Mucosa of rectum (tissue), 2 donors: ENCODE results near the gene TMPRSS15.

Source experiments
- H3K27ac ChIP-seq, 2 donors: one replicate each; pipeline ENCODE4 v1.7.0; 2013; ENCODE audit warnings: inconsistent platforms in 2 of 2, low read depth in 2 of 2, low read length in 2 of 2
- H3K27me3 ChIP-seq, 2 donors: one replicate each; pipeline ENCODE4 v1.7.0; 2013; ENCODE audit warnings: low read length in 2 of 2; ENCODE audit not compliant: control insufficient read depth in 2 of 2, insufficient read depth in 2 of 2
- H3K36me3 ChIP-seq, 2 donors: one replicate each; pipeline ENCODE4 v1.7.0; 2013; ENCODE audit warnings: low read length in 2 of 2; ENCODE audit not compliant: control insufficient read depth in 2 of 2, insufficient read depth in 2 of 2
- H3K4me1 ChIP-seq, 2 donors: one replicate each; pipeline ENCODE4 v1.7.0; 2013; ENCODE audit warnings: low read length in 2 of 2, mild to moderate bottlenecking in 1 of 2; ENCODE audit not compliant: control insufficient read depth in 2 of 2, insufficient read depth in 2 of 2
- H3K4me3 ChIP-seq, 2 donors: one replicate each; pipeline ENCODE4 v1.7.0; 2013; ENCODE audit warnings: low read length in 2 of 2
- H3K9ac ChIP-seq, 2 donors: one replicate each; pipeline ENCODE4 v1.7.0; 2013; ENCODE audit warnings: low read length in 2 of 2, low read depth in 1 of 2, mild to moderate bottlenecking in 1 of 2
- H3K9me3 ChIP-seq, 2 donors: one replicate each; pipeline ENCODE4 v1.7.0; 2013; ENCODE audit warnings: low read length in 2 of 2; ENCODE audit not compliant: control insufficient read depth in 2 of 2
- donor health status: healthy.
- donor health status: Normal muscosa, but diverticular disease.

The TMPRSS15 gene

DNA sequence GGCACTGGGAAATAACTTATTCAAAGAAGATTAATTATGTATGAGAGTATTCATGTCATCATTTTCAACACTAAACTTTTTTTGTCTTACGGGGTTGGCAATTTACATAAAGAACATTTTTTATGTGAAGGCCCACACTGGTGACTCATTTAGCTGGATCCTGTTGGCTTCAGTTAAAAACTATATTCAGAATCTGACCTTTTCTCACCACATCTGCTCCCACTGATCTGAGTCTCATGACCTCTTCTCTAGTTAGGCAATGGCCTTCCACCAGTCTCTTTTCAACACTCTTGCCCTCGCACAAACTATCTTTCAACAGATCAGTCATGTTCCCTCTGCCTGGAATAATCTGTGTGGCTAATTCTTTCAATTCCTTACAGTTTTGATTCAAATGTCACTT is 53.4 kb downstream of the TMPRSS15 start:
- Histone ChIP-seq H3K9me3 (peaks cover 0 to 3% of the 10 kb centered on the region in 2 donors), H3K27me3 (no peaks in the 10 kb centered on the region), H3K4me3 (no peak overlapping the region), H3K9ac (no peak overlapping the region), H3K27ac (no peak overlapping the region), H3K4me1 (no peaks in the 10 kb centered on the region), H3K36me3 (no peaks in the 10 kb centered on the region)

DNA sequence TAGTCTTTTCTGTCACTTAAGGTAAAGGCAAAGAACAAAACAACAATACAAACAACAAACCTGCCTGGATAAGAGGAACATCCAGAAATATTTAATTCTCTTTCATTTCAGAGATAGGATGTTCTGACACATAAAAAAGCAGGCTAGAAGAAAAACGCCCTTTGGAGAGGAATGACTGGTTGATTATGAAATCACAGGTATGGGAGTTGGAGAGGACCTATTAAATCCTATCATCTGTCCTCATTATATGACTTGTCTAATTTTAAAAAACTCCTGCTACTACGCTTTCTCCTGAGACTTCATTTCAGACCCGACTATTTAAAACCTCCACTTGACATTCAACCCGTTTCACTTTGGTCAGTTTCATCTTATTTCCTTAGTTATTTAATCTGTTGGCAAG is 54.1 kb downstream of the TMPRSS15 start:
- no peak overlapping the region for H3K4me3 ChIP-seq

DNA sequence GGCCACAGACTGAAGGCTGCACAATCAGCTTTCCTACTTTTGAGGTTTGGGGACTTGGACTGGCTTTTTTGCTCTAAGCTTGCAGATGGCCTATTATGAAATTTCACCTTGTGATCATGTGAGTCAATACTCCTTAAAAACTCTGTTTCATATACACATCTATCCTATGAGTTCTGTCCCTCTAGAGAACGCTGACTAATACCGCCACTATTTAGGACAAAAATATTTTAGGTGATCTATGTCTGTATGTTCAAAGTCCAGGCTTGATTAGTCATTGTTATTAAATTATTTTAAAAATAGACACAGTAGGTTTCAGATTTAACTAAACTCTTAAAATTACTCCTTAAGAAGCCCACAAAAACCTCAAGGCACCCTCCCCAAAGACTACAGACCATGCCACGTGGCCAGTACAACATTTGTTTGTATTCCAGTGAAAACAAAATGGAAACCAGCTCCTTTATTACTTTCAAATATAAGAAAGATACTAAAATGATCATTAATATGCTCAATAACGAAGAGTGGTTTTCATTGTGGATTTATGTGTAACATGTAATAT is 63.1 kb downstream of the TMPRSS15 start:
- Histone ChIP-seq H3K27ac (no peak overlapping the region), H3K4me3 (no peak overlapping the region), H3K36me3 (no peaks in the 10 kb centered on the region), H3K27me3 (no peaks in the 10 kb centered on the region), H3K9me3 (no peaks in the 10 kb centered on the region), H3K4me1 (no peaks in the 10 kb centered on the region), H3K9ac (no peak overlapping the region)

More for the DNA sequence above, 54.1 kb downstream of the TMPRSS15 start:
- H3K27me3 ChIP-seq = no peaks in the 10 kb centered on the region
- no peaks in the 10 kb centered on the region for H3K36me3 ChIP-seq
- peaks cover 0 to 3% of the 10 kb centered on the region in 2 donors for H3K9me3 ChIP-seq
- H3K27ac ChIP-seq = no peak overlapping the region
- H3K9ac ChIP-seq = no peak overlapping the region
- H3K4me1 ChIP-seq = no peaks in the 10 kb centered on the region

DNA sequence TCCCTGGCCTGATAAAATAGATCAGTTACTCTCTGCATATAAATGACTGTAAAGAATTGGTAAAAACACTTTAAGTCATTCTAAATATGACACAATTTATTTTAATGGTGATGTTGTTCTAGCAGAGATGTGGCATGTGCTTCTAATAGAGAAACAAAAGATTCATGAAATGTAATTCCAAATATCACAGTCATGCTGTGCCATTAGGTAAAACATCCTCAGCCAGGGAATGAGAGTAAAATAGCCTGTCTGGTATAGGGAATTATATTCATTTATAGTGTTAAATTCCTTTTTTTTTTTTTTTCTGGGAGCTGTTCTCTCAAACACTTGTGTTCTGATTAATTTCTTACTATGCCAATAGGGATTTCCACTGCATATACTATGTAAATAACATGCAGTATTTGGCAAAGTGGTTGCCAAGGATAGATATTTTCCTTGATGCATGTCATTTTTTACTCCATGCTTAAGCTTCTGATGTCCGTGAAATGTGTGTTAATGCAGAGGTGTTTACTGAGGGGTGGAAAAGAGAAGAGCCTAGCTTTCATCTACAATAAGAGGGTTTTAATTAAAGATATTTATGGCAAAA is 67.8 kb downstream of the TMPRSS15 start:
- H3K9ac ChIP-seq = no peak overlapping the region
- no peak overlapping the region for H3K27ac ChIP-seq
- H3K27me3 ChIP-seq = no peaks in the 10 kb centered on the region
- H3K4me1 ChIP-seq = no peaks in the 10 kb centered on the region
- no peak overlapping the region for H3K4me3 ChIP-seq
- no peaks in the 10 kb centered on the region for H3K36me3 ChIP-seq
- H3K9me3 ChIP-seq = no peaks in the 10 kb centered on the region

DNA sequence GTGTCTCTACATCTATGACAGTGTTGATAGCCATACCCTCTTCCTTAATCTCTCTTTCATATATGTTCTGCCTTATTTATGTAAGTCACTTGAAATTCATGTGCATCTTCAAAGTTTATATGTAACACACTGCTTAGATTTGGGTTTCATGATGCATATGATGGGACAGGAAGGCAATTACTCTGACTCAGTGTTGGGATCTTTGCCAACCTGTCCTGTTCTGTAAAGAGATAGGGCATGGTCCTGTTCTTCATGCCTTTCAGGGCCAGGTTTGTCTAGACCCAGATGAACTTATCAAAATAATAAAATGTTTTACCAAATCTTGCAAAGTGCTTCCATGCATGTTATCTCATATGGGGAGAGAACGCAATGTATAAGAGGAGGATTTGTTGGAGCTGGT is 69.5 kb downstream of the TMPRSS15 start:
- Histone ChIP-seq H3K9ac (no peak overlapping the region), H3K27me3 (no peaks in the 10 kb centered on the region), H3K36me3 (no peaks in the 10 kb centered on the region), H3K9me3 (no peaks in the 10 kb centered on the region), H3K4me1 (no peaks in the 10 kb centered on the region), H3K27ac (no peak overlapping the region), H3K4me3 (no peak overlapping the region)

DNA sequence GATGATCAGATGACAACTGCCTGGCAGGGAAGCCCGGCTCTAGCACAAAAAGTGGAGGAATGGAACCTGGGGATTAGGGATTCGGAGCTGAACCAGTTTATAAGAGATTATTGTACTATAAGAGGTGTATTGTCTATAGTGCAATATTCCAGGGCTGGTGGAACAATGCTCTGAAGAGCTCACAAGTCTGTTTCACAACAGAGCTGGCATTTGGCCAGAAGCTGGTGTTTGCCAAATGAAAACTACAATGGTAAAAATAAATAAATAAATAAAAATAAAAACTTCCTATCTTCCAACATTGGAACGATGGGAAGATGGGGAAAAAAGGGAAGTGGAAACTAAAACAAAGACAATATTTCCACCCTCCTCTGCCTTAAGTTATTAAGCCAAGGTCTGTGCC is 85.4 kb downstream of the TMPRSS15 start:
- no peaks in the 10 kb centered on the region for H3K36me3 ChIP-seq
- no peaks in the 10 kb centered on the region for H3K27me3 ChIP-seq
- H3K9ac ChIP-seq = no peak overlapping the region
- H3K9me3 ChIP-seq = peaks cover 0 to 2% of the 10 kb centered on the region in 2 donors
- no peaks in the 10 kb centered on the region for H3K4me1 ChIP-seq
- H3K4me3 ChIP-seq = no peak overlapping the region
- H3K27ac ChIP-seq = no peak overlapping the region

DNA sequence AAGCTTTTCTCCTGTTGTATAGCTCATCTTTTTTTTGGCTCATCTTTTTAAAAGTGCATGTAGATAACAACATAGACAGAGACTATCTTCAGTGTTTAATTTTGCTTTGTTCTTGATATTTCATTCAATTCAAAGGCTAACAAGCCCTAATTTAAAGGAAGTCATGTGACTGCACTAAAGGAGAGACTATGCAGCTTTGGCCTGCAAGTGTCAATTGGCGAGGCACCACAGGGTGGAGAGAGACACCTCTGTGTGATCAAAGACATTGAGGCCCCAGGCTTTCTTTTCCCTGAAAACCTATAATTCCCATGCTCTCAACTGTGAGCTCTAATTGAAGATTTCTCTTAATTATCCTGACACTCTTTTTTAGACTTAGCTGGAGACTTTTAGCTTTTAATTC is 105.4 kb downstream of the TMPRSS15 start:
- Histone ChIP-seq H3K9me3 (no peaks in the 10 kb centered on the region), H3K9ac (no peak overlapping the region), H3K36me3 (no peaks in the 10 kb centered on the region), H3K4me3 (no peak overlapping the region), H3K4me1 (no peaks in the 10 kb centered on the region), H3K27ac (no peak overlapping the region), H3K27me3 (no peaks in the 10 kb centered on the region)

DNA sequence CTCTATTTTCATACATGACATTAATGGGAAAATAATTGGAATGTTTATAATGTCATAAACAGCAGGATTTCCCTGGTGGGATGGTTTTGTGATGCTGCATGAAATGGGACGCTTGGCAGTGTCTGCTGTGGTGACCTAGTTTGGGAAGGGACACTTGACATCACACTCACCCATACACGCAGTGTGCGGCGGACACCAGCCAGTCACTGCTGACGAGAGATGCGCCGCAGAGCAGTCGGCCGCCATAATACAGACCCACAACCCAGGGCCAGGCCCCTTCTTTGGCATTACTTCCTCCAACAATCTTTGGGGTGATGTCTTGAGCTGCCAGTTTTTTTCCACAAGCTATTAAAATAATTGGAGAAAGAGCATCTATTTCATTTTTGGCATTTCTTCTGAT is 109.5 kb downstream of the TMPRSS15 start:
- Histone ChIP-seq H3K9ac (no peak overlapping the region), H3K4me3 (no peak overlapping the region), H3K27ac (no peak overlapping the region), H3K36me3 (no peaks in the 10 kb centered on the region), H3K27me3 (no peaks in the 10 kb centered on the region), H3K9me3 (no peaks in the 10 kb centered on the region), H3K4me1 (no peaks in the 10 kb centered on the region)

DNA sequence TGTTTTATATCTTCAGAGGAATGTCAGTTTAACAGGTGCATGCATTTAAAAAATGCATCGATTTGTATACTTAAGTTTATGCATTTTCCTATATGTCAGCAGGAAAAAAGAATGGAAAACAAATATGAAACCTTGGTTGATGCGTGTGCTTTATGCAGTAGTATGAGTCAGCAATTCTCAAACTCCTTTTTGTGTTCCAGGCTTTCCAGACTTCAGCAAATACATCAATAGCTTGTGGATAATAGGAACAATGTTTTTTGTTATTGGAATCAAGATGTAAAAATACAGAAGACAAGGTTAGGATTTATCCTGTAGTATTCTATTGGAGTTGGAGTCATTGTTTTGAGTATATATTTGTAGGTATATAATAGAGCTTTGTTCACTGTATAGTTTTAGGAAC is 113.7 kb downstream of the TMPRSS15 start:
- Histone ChIP-seq H3K4me1 (no peaks in the 10 kb centered on the region), H3K9me3 (no peaks in the 10 kb centered on the region)

DNA sequence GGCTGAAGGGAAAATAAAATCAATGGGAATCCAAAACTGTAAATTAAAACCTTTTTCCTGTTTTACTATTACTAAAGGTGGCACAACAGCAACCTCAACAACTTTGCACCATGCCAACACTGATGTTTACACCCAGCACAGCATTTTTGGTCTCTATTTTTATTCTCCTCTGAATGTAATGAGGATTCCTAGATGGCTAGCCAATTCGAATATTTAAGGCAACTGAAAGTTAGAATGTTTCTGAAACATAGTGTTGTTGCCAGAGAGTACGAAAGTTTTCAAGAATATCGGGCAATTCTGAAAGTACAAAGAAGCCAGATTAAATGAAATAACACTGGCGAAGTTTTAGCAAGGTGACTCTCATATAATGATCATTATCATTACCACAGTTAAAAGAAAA is 118.2 kb downstream of the TMPRSS15 start:
- H3K4me1 ChIP-seq = no peaks in the 10 kb centered on the region
- H3K9me3 ChIP-seq = no peaks in the 10 kb centered on the region
- H3K4me3 ChIP-seq = no peak overlapping the region
- no peak overlapping the region for H3K27ac ChIP-seq
- no peak overlapping the region for H3K9ac ChIP-seq
- H3K27me3 ChIP-seq = no peaks in the 10 kb centered on the region
- H3K36me3 ChIP-seq = no peaks in the 10 kb centered on the region

More for the DNA sequence above, 113.7 kb downstream of the TMPRSS15 start:
- Histone ChIP-seq H3K9ac (no peak overlapping the region), H3K27me3 (no peaks in the 10 kb centered on the region), H3K36me3 (no peaks in the 10 kb centered on the region), H3K27ac (no peak overlapping the region), H3K4me3 (no peak overlapping the region)
